T47D (cell line): ENCODE data around the gene SBNO1.
"Not testable (repeated sequence)": the region's sequence is repeated elsewhere in the genome, so short reads cannot be mapped to it uniquely, and the experiment has no call there.

Experiments used
- DNase-seq, 2 experiments: peaks; one replicate each; pipeline versions ENCODE4 v3.0.0 to v3.0.0-alpha.2; 2011 to 2012; ENCODE audit warnings: low read depth in 1 of 2, low spot score in 1 of 2
- JUND ChIP-seq: IDR thresholded peaks from 2 replicates; pipeline ENCODE4 v1.6.1; 2012; ENCODE audit warnings: low read depth
- in situ Hi-C: cut with HindIII; loops from 2 replicates; pipeline ENCODE4 v1.10.0; 2016; ENCODE audit warnings: low sequenced_read_pairs, low pct_unique_long_range_greater_than_20kb

Gene SBNO1

GRCh38 chr12:123356159-123356670 lies 8.4 kb downstream of the SBNO1 start:
- TF ChIP-seq JUND = no peak
- no peak for DNase-seq
- in situ Hi-C loops = no loop called here

GRCh38 chr12:123354600-123354999 lies 10.0 kb downstream of the SBNO1 start:
- no peak for DNase-seq
- in situ Hi-C loops = no loop called here

GRCh38 chr12:123351349-123351748 lies 13.3 kb downstream of the SBNO1 start:
- in situ Hi-C loops = no loop called here
- TF ChIP-seq JUND = no peak
- no peak for DNase-seq

More at GRCh38 chr12:123354600-123354999, 10.0 kb downstream of the SBNO1 start:
- TF ChIP-seq JUND = no peak

- DNase-seq = no peak
- in situ Hi-C loops = no loop called here
- TF ChIP-seq JUND = no peak
Measured at GRCh38 chr12:123346946-123347345, 17.7 kb downstream of the SBNO1 start.

- in situ Hi-C loops = no loop called here
- DNase-seq = no peak
- no peak for TF ChIP-seq JUND
Measured at GRCh38 chr12:123344086-123344485, 20.6 kb downstream of the SBNO1 start.

GRCh38 chr12:123337070-123337469 lies 27.6 kb downstream of the SBNO1 start:
- in situ Hi-C loops = no loop called here
- TF ChIP-seq JUND = no peak
- no peak for DNase-seq

- in situ Hi-C loops = no loop called here
- TF ChIP-seq JUND = no peak
- no peak for DNase-seq
Measured at GRCh38 chr12:123336530-123336929, 28.1 kb downstream of the SBNO1 start.

GRCh38 chr12:123335490-123335889 lies 29.2 kb downstream of the SBNO1 start:
- no peak for TF ChIP-seq JUND
- DNase-seq = no peak
- in situ Hi-C loops = no loop called here

GRCh38 chr12:123329799-123330198 lies 34.8 kb downstream of the SBNO1 start:
- in situ Hi-C loops = no loop called here
- no peak for TF ChIP-seq JUND
- no peak for DNase-seq

GRCh38 chr12:123319826-123320225 lies 44.8 kb downstream of the SBNO1 start:
- no peak for DNase-seq
- TF ChIP-seq JUND = no peak
- in situ Hi-C loops = no loop called here

GRCh38 chr12:123319273-123319672 lies 45.4 kb downstream of the SBNO1 start:
- in situ Hi-C loops = no loop called here

GRCh38 chr12:123313046-123313445 lies 51.6 kb downstream of the SBNO1 start:
- in situ Hi-C loops, DNase-seq: not testable (repeated sequence)

More at GRCh38 chr12:123319273-123319672, 45.4 kb downstream of the SBNO1 start:
- no peak for DNase-seq
- no peak for TF ChIP-seq JUND

GRCh38 chr12:123306200-123306599 lies 58.4 kb downstream of the SBNO1 start:
- no peak for DNase-seq
- in situ Hi-C loops = no loop called here
- TF ChIP-seq JUND = no peak

- no peak for TF ChIP-seq JUND
- DNase-seq = no peak
- in situ Hi-C loops = no loop called here
Measured at GRCh38 chr12:123305136-123305535, 59.5 kb downstream of the SBNO1 start.

GRCh38 chr12:123293178-123293760 lies 71.4 kb downstream of the SBNO1 start:
- no peak for DNase-seq
- TF ChIP-seq JUND = no peak
- in situ Hi-C loops = no loop called here
